ENCODE data around the gene BMP2K.
A peak's percentile ranks its signal among the peaks of the same experiment; 100 is the strongest.

BMP2K gene

GRCh38 chr4:78910612-78911011, 134.5 kb downstream of the BMP2K start:
- ChIA-PET POLR2A (no interaction called here), CTCF (interaction anchor here (2.4 kb wide), 1 partner anchor 12 kb away, joined by 4 read pairs; no protein-coding TSS in a partner anchor)
- 100% methylated on average over 2 of the region's 2 CpGs for WGBS (ENCODE audit: insufficient coverage)

GRCh38 chr4:78922207-78922606, 146.1 kb downstream of the BMP2K start:
- no peak overlapping the region for H3K27ac ChIP-seq (ENCODE audit: insufficient read depth in 1 of 2, low read depth in 1 of 2, low read length in 2 of 2, poor library complexity in 1 of 2, severe bottlenecking in 2 of 2)
- H3K36me3 ChIP-seq (ENCODE audit: control insufficient read depth in 4 of 4, insufficient read depth in 4 of 4, low read length in 3 of 4): peaks cover 5 to 20% (median 13%) of the 10 kb centered on the region in 4 experiments
- H3K4me3 ChIP-seq (ENCODE audit: control insufficient read depth in 1 of 7, extremely low read depth in 1 of 7, insufficient read depth in 4 of 7, low read depth in 2 of 7, low read length in 6 of 7): no peak overlapping the region
- ChIA-PET CTCF (interaction anchor here (1.5 kb wide), 1 partner anchor 12 kb away, joined by 4 read pairs; no protein-coding TSS in a partner anchor), POLR2A (no interaction called here)
- no peaks in the 10 kb centered on the region for H3K27me3 ChIP-seq (replicated peaks in 2 of 5; ENCODE audit: control insufficient read depth in 4 of 5, insufficient read depth in 5 of 5, low read length in 4 of 5)
- H3K4me1 ChIP-seq (ENCODE audit: control extremely low read depth in 1 of 4, control insufficient read depth in 4 of 4, insufficient read depth in 4 of 4, low read length in 3 of 4): peaks cover 0 to 15% (median 2%) of the 10 kb centered on the region in 4 experiments
- DNase-seq: no peak
- WGBS (ENCODE audit: insufficient coverage): 100% methylated on average over 1 of the region's 4 CpGs
- H3K9me3 ChIP-seq (ENCODE audit: control extremely low read depth in 1 of 5, control insufficient read depth in 4 of 5, insufficient read depth in 2 of 5, low read depth in 1 of 5, low read length in 4 of 5): no peaks in the 10 kb centered on the region

More at GRCh38 chr4:78910612-78911011, 134.5 kb downstream of the BMP2K start:
- H3K27ac ChIP-seq (ENCODE audit: insufficient read depth in 1 of 2, low read depth in 1 of 2, low read length in 2 of 2, poor library complexity in 1 of 2, severe bottlenecking in 2 of 2): no peak overlapping the region
- no peak for DNase-seq
- H3K4me3 ChIP-seq (ENCODE audit: control insufficient read depth in 1 of 7, extremely low read depth in 1 of 7, insufficient read depth in 4 of 7, low read depth in 2 of 7, low read length in 6 of 7): no peak overlapping the region
- peaks cover 11 to 46% (median 13%) of the 10 kb centered on the region in 4 experiments for H3K36me3 ChIP-seq (ENCODE audit: control insufficient read depth in 4 of 4, insufficient read depth in 4 of 4, low read length in 3 of 4)
- H3K27me3 ChIP-seq (replicated peaks in 2 of 5; ENCODE audit: control insufficient read depth in 4 of 5, insufficient read depth in 5 of 5, low read length in 4 of 5): no peaks in the 10 kb centered on the region
- H3K9me3 ChIP-seq (ENCODE audit: control extremely low read depth in 1 of 5, control insufficient read depth in 4 of 5, insufficient read depth in 2 of 5, low read depth in 1 of 5, low read length in 4 of 5): no peaks in the 10 kb centered on the region
- H3K4me1 ChIP-seq (ENCODE audit: control extremely low read depth in 1 of 4, control insufficient read depth in 4 of 4, insufficient read depth in 4 of 4, low read length in 3 of 4): no peaks in the 10 kb centered on the region

GRCh38 chr4:78923464-78924312, 147.5 kb downstream of the BMP2K start:
- peak overlapping the region in 1 of 2 experiments; percentile 27 for H3K27ac ChIP-seq (ENCODE audit: insufficient read depth in 1 of 2, low read depth in 1 of 2, low read length in 2 of 2, poor library complexity in 1 of 2, severe bottlenecking in 2 of 2)
- peak overlapping the region in 3 of 7 experiments; percentile 6 to 62 (median 28) for H3K4me3 ChIP-seq (ENCODE audit: control insufficient read depth in 1 of 7, extremely low read depth in 1 of 7, insufficient read depth in 4 of 7, low read depth in 2 of 7, low read length in 6 of 7)
- H3K36me3 ChIP-seq (ENCODE audit: control insufficient read depth in 4 of 4, insufficient read depth in 4 of 4, low read length in 3 of 4): peaks cover 7 to 20% (median 12%) of the 10 kb centered on the region in 4 experiments
- peak; percentile 21 to 47 (median 41) for DNase-seq
- H3K4me1 ChIP-seq (ENCODE audit: control extremely low read depth in 1 of 4, control insufficient read depth in 4 of 4, insufficient read depth in 4 of 4, low read length in 3 of 4): peaks cover 0 to 20% (median 4%) of the 10 kb centered on the region in 4 experiments
- ChIA-PET POLR2A (no interaction called here), CTCF (interaction anchor here (1.0 kb wide), 1 partner anchor 8 kb away, joined by 3 read pairs; no protein-coding TSS in a partner anchor)
- WGBS (ENCODE audit: insufficient coverage): 0% methylated on average over 1 of the region's 4 CpGs
- H3K9me3 ChIP-seq (ENCODE audit: control extremely low read depth in 1 of 5, control insufficient read depth in 4 of 5, insufficient read depth in 2 of 5, low read depth in 1 of 5, low read length in 4 of 5): no peaks in the 10 kb centered on the region
- no peaks in the 10 kb centered on the region for H3K27me3 ChIP-seq (replicated peaks in 2 of 5; ENCODE audit: control insufficient read depth in 4 of 5, insufficient read depth in 5 of 5, low read length in 4 of 5)

GRCh38 chr4:78926826-78927225, 150.7 kb downstream of the BMP2K start:
- WGBS (ENCODE audit: insufficient coverage): 29% methylated on average over 1 of the region's 1 CpG
- Histone ChIP-seq H3K4me1 (ENCODE audit: control extremely low read depth in 1 of 4, control insufficient read depth in 4 of 4, insufficient read depth in 4 of 4, low read length in 3 of 4) (peaks cover 0 to 20% (median 4%) of the 10 kb centered on the region in 4 experiments), H3K36me3 (ENCODE audit: control insufficient read depth in 4 of 4, insufficient read depth in 4 of 4, low read length in 3 of 4) (peaks cover 13 to 26% (median 21%) of the 10 kb centered on the region in 4 experiments), H3K9me3 (ENCODE audit: control extremely low read depth in 1 of 5, control insufficient read depth in 4 of 5, insufficient read depth in 2 of 5, low read depth in 1 of 5, low read length in 4 of 5) (no peaks in the 10 kb centered on the region), H3K27ac (ENCODE audit: insufficient read depth in 1 of 2, low read depth in 1 of 2, low read length in 2 of 2, poor library complexity in 1 of 2, severe bottlenecking in 2 of 2) (peak overlapping the region in 1 of 2 experiments; percentile 53), H3K27me3 (replicated peaks in 2 of 5; ENCODE audit: control insufficient read depth in 4 of 5, insufficient read depth in 5 of 5, low read length in 4 of 5) (no peaks in the 10 kb centered on the region), H3K4me3 (ENCODE audit: control insufficient read depth in 1 of 7, extremely low read depth in 1 of 7, insufficient read depth in 4 of 7, low read depth in 2 of 7, low read length in 6 of 7) (no peak overlapping the region)
- ChIA-PET CTCF (interaction anchor here (1.5 to 1.6 kb wide), 2 partner anchors 9 to 12 kb away, joined by 3 to 7 read pairs; partner anchors contain the start of gene PAQR3), POLR2A (no interaction called here)
- DNase-seq: peak in 2 of 3 donors; percentile 35 to 44

GRCh38 chr4:78928835-78929234, 152.7 kb downstream of the BMP2K start:
- ChIA-PET CTCF (no interaction called here), POLR2A (no interaction called here)
- Histone ChIP-seq H3K4me1 (ENCODE audit: control extremely low read depth in 1 of 4, control insufficient read depth in 4 of 4, insufficient read depth in 4 of 4, low read length in 3 of 4) (peaks cover 0 to 15% (median 4%) of the 10 kb centered on the region in 4 experiments), H3K27me3 (replicated peaks in 2 of 5; ENCODE audit: control insufficient read depth in 4 of 5, insufficient read depth in 5 of 5, low read length in 4 of 5) (no peaks in the 10 kb centered on the region), H3K4me3 (ENCODE audit: control insufficient read depth in 1 of 7, extremely low read depth in 1 of 7, insufficient read depth in 4 of 7, low read depth in 2 of 7, low read length in 6 of 7) (no peak overlapping the region), H3K9me3 (ENCODE audit: control extremely low read depth in 1 of 5, control insufficient read depth in 4 of 5, insufficient read depth in 2 of 5, low read depth in 1 of 5, low read length in 4 of 5) (no peaks in the 10 kb centered on the region), H3K27ac (ENCODE audit: insufficient read depth in 1 of 2, low read depth in 1 of 2, low read length in 2 of 2, poor library complexity in 1 of 2, severe bottlenecking in 2 of 2) (no peak overlapping the region), H3K36me3 (ENCODE audit: control insufficient read depth in 4 of 4, insufficient read depth in 4 of 4, low read length in 3 of 4) (peaks cover 8 to 36% (median 14%) of the 10 kb centered on the region in 4 experiments)
- 99% methylated on average over 8 of the region's 9 CpGs for WGBS (ENCODE audit: insufficient coverage)
- no peak for DNase-seq

- H3K27ac ChIP-seq (ENCODE audit: insufficient read depth in 1 of 2, low read depth in 1 of 2, low read length in 2 of 2, poor library complexity in 1 of 2, severe bottlenecking in 2 of 2): no peak overlapping the region
- no peak overlapping the region for H3K4me3 ChIP-seq (ENCODE audit: control insufficient read depth in 1 of 7, extremely low read depth in 1 of 7, insufficient read depth in 4 of 7, low read depth in 2 of 7, low read length in 6 of 7)
- peaks cover 8 to 36% (median 14%) of the 10 kb centered on the region in 4 experiments for H3K36me3 ChIP-seq (ENCODE audit: control insufficient read depth in 4 of 4, insufficient read depth in 4 of 4, low read length in 3 of 4)
- H3K9me3 ChIP-seq (ENCODE audit: control extremely low read depth in 1 of 5, control insufficient read depth in 4 of 5, insufficient read depth in 2 of 5, low read depth in 1 of 5, low read length in 4 of 5): no peaks in the 10 kb centered on the region
- DNase-seq: no peak
- no CpG with 5 or more reads among the region's 6 CpGs for WGBS (ENCODE audit: insufficient coverage)
- ChIA-PET POLR2A (no interaction called here), CTCF (no interaction called here)
- H3K4me1 ChIP-seq (ENCODE audit: control extremely low read depth in 1 of 4, control insufficient read depth in 4 of 4, insufficient read depth in 4 of 4, low read length in 3 of 4): peaks cover 0 to 10% (median 4%) of the 10 kb centered on the region in 4 experiments
- H3K27me3 ChIP-seq (replicated peaks in 2 of 5; ENCODE audit: control insufficient read depth in 4 of 5, insufficient read depth in 5 of 5, low read length in 4 of 5): no peaks in the 10 kb centered on the region
Observed at GRCh38 chr4:78930016-78930629, 154.0 kb downstream of the BMP2K start.
